Activated CD4-positive, CD25-positive, alpha-beta regulatory T cell (primary cell): ENCODE data around the gene CEP164.
"Not testable (repeated sequence)": the region's sequence is repeated elsewhere in the genome, so short reads cannot be mapped to it uniquely, and the experiment has no call there.

Experiments used
- DNase-seq, 4 experiments: peaks; one replicate each; lab custom pipeline; 2025; lab: John Stamatoyannopoulos, UW

CEP164 gene

GRCh38 chr11:117305145-117305544 is 22.5 kb upstream of the CEP164 start:
- no peak for DNase-seq

DNA sequence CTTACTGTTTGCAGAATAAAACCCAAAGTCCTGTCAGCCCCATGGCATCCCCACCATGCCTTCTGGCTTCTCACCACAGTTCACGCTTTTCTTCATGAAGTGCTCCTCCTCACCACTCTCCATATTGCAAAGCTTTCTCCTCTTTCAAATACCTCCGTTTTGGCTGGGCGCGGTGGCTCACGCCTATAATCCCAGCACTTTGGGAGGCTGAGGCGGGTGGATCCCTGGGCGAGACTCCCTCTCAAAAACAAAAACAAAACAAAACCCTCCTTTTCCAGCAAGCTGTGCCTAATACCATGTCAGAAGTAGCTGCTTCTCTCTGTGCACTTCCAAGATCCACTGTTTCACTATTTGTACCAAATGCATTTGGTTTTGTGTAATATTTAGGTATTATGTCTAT is 18.3 kb upstream of the CEP164 start:
- no peak for DNase-seq

DNA sequence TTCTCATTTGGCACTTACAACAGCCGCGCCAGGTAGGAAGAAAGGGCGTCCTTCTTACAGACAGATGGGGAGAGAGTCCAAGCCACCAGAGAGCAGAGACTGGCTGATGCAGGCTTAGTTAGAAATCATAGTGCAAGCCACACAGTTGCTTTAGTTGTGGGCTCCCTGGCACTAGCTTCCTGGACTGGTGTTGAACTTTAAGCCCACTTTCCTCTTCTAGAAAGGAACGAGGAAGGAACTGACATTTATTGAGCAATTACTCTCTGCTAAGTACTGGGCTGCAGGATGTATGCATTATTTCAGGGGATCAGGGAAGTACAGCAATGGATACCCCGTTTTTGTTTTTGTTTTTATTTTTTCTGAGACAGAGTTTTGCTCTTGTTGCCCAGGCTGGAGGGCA is 14.6 kb upstream of the CEP164 start:
- DNase-seq = no peak

DNA sequence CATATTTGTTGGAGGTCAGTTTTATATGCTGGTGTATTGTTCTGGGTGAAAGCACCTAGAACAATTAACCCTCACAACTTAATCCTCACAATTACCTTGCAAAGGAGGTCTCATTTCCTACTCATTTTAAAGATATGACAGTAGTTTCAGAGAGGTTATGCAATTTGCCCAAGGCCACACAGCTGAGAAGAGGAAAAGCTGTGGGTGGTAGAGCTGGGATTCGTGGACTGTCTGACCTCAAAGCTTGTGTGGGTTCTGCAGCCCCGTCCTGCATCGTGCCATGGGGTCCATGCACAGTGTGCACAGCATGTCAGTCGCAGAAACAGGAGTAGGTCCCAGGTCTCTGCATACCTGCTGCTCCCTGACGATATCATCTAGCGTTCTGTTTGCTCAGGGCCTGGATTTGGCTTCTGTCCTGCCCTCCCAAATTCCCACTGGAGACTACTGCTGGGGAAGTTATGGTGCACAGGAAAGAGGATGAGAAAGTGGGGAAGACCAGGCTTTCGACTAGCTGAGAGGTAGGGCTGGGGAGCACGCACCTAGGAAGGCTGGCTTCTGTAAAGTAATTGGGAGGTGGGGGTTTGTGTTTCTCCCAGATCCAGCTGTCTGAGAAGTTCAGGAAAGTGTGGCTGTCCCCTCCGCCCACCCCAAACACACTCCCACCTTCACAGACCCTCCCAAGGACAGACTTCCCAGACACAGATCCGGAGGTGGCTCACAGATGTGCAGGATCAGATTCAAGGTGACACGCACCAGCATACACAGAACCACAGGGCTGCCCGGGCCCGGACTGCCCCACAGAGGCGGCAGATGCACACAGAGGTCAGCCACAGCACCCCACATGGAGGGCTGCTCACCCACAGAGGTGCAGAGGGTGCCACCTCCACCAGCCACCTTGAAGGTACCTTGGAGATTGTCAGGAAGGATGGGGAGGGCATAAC is 13.6 kb upstream of the CEP164 start:
- no peak for DNase-seq

GRCh38 chr11:117314840-117315239 is 12.8 kb upstream of the CEP164 start:
- no peak for DNase-seq

DNA sequence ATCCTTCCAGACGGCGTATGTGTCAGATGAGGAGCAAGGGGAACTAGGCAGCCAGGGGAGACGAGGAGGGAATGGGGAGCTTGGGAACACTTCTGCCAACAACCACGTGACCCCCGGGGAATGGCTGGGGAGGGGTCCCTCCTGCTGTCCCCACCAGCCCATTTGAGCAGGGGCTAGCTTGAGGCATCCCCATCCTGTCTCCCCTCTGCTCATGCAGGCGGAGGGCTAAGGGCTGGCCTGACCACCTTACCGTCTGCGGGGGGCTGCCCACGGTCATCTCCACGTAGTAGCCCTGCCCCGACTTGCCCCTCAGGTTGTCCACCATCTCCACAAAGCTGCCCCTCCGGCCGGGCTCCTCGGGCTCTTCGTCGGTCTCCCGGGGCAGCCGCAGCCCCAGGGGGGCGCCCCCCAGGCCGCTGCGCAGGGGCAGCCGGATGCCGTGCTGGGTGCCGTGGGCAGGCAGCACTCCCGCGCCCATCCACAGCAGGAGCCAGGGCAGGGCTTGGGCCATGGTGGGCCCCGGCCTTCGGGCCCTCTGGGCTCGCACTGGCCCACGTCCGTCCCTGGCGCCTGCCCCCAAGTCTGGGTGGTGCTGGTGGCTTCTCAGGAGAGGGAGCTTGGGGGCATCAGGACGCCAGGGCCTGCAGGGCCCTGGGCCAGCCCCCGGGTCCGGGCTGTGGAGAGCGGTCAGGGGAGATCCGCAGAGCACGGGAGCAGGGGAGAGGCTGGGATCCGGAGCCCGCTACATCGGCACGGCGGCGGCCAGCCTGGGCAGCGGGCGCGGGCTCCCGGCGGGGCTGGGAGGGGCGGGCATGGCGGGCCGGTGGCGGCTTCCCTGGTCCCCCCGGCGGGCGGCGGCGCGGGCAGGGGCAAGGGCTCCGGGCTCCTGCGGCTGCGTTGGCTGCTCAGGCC is 12.1 kb upstream of the CEP164 start:
- DNase-seq = peak in 1 of 4 experiments; percentile 15

DNA sequence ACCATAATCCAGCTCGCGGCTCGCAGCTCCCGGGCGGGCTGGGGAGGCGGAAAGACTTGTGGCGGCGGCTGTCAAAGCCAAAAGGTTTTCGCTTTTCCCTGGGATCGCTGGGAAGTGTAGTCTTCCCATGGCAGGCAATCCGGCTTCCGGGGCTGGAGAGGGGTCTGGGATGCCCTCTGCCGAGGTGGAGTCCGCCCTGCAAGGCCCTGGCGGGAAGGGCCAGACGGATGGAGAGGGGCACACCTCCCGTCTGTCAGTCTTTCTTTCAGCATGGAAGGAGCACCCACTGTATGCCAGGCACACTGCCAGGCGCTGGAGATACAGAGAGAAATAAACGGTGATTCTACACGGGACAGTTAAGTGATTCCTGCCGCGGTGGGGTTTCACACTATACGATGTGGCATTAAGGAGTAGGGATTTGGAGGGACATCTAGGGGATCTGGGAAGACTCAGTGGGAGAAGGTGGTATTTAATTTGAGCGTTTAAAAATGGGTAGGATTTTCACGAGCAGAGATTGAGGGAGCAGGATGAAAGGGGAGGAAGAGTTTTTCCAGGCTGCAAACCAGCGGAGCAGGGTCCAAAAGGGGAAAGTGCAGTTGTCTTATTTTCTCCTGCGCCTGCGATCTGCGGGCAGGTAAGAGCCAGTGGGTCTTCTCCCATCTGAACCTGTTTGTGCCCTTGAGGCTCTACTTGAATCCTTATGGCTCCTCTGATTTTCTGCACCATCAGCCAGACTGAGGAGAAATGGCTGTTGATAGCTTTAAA is 11.3 kb upstream of the CEP164 start, which contains the start of gene BACE1:
BACE1 (minus strand) TSS at position 60 of the 765 bp plus-strand sequence. CDS start 461 bp downstream, outside the sequence.
- DNase-seq = no peak

GRCh38 chr11:117318738-117319137 is 8.9 kb upstream of the CEP164 start:
- no peak for DNase-seq

DNA sequence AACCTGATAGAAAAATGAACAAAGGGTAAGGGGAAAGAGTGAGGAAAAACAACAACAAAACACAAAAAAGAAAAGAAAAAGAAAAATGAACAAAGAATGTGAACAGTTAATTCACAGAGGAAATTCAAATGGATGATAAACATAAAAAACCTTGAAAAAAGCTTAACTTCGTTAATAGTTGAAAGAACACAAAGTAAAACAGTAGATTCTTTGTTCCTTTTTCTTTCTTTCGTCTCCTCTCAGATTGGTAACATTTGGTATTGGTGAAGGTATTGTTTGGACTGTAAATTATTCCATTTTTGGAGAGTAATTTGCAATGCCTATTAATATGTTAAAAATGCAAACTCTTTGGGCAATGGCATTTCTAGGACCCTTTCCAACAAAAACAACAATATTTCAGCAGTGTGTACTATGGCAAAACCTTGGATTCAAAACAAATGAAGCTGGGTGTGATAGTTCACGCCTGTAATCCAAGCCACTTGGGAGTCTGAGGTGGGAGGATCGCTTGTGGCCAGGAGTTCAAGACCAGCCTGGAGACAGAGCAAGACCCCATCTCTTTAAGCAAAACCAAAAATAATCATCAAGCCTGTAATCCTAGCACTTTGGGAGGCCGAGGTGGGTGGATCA is 8.3 kb upstream of the CEP164 start:
- no peak for DNase-seq

GRCh38 chr11:117327255-117327566 is 443 bp upstream of the CEP164 start:
- not testable (repeated sequence) for DNase-seq

DNA sequence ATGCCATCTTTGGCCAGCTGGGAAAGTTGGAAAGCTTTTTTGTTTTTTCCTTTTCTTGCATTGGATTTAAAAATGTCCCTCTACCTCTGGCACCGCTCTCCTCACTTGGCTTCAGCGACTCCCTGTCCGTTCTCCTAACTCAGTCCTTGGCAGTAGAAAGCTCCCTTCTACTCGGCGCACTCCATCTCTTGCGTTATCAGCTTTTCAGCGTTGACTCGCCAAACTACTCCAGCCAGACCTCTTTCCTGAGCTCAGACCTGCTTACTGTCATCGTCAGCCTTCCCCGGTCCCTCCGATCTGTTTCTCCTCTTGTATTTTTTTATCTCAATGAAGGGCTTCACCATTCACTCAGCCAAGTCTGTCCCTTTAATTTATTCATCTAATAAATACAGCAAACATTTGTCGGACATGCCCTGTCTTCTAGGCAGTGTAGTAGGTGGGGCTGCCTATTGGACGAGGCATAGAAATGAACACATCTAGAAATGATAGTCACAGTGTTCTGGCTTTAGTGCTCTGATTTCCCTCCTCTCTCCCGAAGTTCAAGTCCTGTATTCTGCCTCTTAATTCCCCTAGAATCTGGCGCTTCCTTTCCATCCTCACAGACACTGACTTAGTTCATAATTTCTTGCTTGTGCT is 839 bp downstream of the CEP164 start:
- no peak for DNase-seq

DNA sequence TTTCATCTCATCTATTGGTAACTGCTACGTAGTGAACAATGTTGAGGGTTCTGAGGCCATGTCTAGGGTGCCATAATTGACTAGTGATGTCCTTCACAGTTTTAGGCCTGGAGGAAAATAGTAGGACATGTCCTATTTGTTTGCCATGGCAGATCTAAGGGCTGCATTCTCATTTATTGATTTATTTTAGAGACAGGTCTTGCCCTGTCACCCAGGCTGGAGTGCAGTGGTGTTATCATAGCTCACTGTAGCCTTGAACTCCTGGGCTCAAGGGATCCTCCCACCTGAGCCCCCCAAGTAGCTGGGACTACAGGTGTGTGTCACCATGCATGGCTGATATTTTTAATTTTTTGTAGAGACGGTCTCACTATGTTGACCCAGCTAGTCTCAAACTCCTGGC is 5.2 kb downstream of the CEP164 start:
- no peak for DNase-seq

- DNase-seq = no peak
These were observed 6.3 kb downstream of the CEP164 start for GRCh38 chr11:117333917-117334316.

DNA sequence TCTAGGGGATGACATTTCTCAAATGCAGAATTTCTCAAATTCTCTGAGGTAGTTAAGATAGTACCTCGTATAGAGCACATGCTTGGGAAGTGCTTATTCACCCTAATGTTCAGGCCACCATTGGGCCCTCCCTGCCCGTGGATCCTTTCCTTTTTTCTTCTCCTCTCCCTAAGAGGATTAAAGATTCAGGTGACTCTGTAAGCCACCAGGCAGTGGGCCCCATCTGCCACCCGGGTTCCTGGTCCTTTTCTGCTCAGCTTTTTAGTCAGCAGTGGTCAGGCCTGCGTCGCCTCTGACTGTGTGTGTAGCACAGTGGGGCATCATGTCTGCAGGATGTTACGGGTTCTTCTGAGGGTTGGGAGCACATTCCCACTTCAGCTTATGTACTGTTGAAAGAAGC is 7.2 kb downstream of the CEP164 start:
- no peak for DNase-seq

- DNase-seq = no peak
These were observed 7.7 kb downstream of the CEP164 start for GRCh38 chr11:117335399-117335798.

DNA sequence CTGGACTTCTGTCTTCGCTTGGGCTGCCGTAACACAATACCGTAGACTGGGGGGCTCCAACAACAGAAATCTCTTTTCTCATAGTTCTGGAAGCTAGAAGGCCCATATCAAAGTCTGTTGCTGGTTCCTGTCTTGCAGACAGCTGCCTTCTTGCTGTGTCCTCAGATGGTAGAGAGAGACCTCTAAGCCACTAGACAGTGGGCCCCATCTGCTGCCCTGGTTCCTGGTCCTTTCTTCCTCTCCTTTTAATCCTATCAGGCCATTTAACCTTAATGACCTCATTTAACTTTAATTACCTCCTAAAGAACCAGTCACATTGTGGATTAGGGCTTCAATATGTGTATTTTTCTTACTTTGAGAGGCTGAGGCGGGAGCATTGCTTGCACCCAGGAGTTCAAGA is 9.4 kb downstream of the CEP164 start:
- DNase-seq = no peak

DNA sequence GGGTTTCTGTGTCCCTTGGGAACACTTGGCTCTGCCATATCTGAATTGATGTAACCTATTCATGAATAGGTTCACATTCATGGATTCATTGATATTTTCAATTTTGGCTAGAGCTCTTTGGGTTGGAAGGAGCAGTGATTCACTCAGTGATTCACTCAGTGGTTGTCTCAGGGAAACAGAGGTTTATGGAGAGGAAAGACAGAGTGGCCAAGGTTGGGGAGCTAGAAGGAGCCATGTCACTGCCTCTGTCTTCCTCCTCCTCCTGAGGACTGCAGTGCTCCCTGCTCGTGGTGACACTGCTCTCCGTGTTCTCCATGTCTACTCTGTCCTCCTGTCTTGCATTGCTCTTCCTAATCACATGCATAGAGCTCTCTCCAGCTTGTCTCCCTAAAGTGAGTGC is 17.4 kb downstream of the CEP164 start:
- DNase-seq = no peak

GRCh38 chr11:117354550-117354949 is 26.9 kb downstream of the CEP164 start:
- DNase-seq = no peak

DNA sequence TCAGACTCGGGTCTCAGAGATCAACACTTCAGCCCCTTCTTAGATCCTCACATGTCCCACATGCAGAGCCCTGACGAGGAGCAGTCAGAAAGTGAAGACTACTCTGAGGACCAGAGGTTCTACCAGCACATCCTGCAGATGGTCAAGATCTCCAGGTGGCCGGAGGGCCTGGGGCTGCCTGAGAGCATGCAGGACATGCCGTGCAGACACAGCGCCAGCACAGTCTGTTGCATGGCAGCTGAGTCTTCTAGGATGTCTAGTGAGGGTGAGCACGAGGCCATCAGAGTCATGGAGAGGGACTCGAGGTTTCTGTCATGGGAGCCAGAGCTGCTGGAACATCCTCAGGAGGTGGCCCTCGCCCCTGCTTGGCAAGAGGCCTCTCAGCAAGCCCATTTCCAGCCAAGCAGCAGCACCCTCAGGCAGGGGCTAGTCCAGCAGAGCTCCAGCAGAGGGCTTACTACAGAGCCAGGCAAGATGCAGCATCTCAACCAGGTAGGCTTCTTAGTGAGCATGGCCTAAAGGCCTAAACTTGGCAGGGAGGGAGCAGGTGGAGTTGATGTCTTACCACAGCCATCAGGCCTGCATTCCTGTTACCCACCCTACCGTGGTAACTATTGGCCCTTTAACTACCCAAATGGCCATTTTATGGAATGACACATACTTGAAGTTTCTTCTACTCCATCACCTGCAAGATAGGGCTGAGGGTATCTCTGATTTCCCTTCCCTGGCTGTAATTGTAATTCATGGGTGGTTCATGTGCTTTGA is 28.7 kb downstream of the CEP164 start:
- no peak for DNase-seq

- no peak for DNase-seq
These were observed 33.8 kb downstream of the CEP164 start for GRCh38 chr11:117361432-117361831.
